Loucy (cell line): ENCODE data around the gene SLC26A11.

Experiments
- H2AFZ ChIP-seq: fragments of 200-600 bp; sonication (generic); 2 replicates; pipeline ENCODE4 v1.6.0; 2016; ENCODE audit warnings: antibody characterized with exemption, mild to moderate bottlenecking, low read length, moderate library complexity
- H3F3A ChIP-seq: fragments of 200-600 bp; 2 replicates; pipeline ENCODE4 v1.6.0; 2016; ENCODE audit warnings: antibody characterized with exemption, low read depth, mild to moderate bottlenecking
- H3K27me3 ChIP-seq: fragments of 200-600 bp; sonication (generic); 2 replicates; pipeline ENCODE4 v1.6.1; 2014; ENCODE audit warnings: low read length, mild to moderate bottlenecking; ENCODE audit not compliant: insufficient read depth, poor library complexity, severe bottlenecking
- H3K36me3 ChIP-seq: fragments of 200-600 bp; sonication (generic); 2 replicates; pipeline ENCODE4 v1.6.1; 2016; ENCODE audit warnings: low read length; ENCODE audit not compliant: insufficient read depth
- H3K4me1 ChIP-seq: fragments of 200-600 bp; sonication (generic); 2 replicates; pipeline ENCODE4 v1.5.1; 2014; ENCODE audit warnings: low read length, mild to moderate bottlenecking; ENCODE audit not compliant: insufficient read depth, poor library complexity, severe bottlenecking
- H3K4me2 ChIP-seq: fragments of 200-600 bp; sonication (generic); 2 replicates; pipeline ENCODE4 v1.6.0; 2014; ENCODE audit warnings: antibody characterized with exemption, low read length, low read depth, mild to moderate bottlenecking; ENCODE audit not compliant: poor library complexity, severe bottlenecking
- H3K4me3 ChIP-seq: fragments of 200-600 bp; sonication (generic); 2 replicates; pipeline ENCODE4 v1.5.1; 2014; ENCODE audit warnings: low read length, mild to moderate bottlenecking, mixed read lengths; ENCODE audit not compliant: poor library complexity, severe bottlenecking
- H3K79me2 ChIP-seq: fragments of 200-600 bp; sonication (generic); 2 replicates; pipeline ENCODE4 v1.6.1; 2014; ENCODE audit warnings: low read length; ENCODE audit not compliant: insufficient read depth
- H3K9ac ChIP-seq: fragments of 200-600 bp; sonication (generic); 2 replicates; pipeline ENCODE4 v1.6.0; 2014; ENCODE audit warnings: mild to moderate bottlenecking, low read depth, low read length, moderate library complexity; ENCODE audit not compliant: poor library complexity, severe bottlenecking
- H3K9me2 ChIP-seq: fragments of 200-600 bp; sonication (generic); replicated peaks from 2 replicates; pipeline ENCODE4 v1.6.1; 2016; ENCODE audit warnings: low read depth, low read length, mixed read lengths
- H3K9me3 ChIP-seq: fragments of 200-600 bp; sonication (generic); 2 replicates; pipeline ENCODE4 v1.6.1; 2014; ENCODE audit warnings: mild to moderate bottlenecking, antibody characterized with exemption, low read length, low read depth; ENCODE audit not compliant: insufficient read depth
- H4K20me1 ChIP-seq: fragments of 200-600 bp; sonication (generic); 2 replicates; pipeline ENCODE4 v1.6.0; 2014; ENCODE audit warnings: antibody characterized with exemption, low read length, mild to moderate bottlenecking; ENCODE audit not compliant: insufficient read depth, poor library complexity, severe bottlenecking
- EZH2phosphoT487 ChIP-seq: fragments of 200-600 bp; IDR thresholded peaks from 2 replicates; pipeline ENCODE4 v1.6.1; 2018; ENCODE audit warnings: antibody characterized with exemption, mild to moderate bottlenecking, moderate library complexity, borderline replicate concordance
- TF ChIP-seq, protein P1 (sequence below): fragments of 200-600 bp; sonication (generic); conservative IDR thresholded peaks from 2 replicates; pipeline ENCODE4 v1.5.1; 2014; ENCODE audit warnings: mild to moderate bottlenecking, antibody characterized with exemption, low read length

SLC26A11 gene

DNA sequence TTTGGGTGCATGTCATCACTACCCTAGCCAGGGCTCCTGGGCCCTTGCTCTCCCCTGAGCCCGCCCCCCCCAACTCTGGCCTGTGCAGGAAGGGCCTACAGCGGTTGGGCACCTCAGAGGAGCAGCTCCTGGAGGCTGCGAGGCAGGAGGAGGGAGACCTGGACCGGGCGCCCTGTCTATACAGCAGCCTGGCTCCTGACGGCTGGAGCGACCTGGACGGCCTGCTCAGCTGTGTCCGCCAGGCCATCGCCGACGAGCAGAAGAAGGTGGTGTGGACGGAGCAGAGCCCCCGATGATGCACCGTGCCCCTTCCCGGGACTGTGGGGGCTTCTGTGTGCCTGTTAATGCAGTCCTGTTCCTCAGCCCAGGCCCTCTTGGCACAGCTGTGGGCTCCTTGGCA is 12.2 kb upstream of the SLC26A11 start:
- H2AFZ ChIP-seq, result no peak overlapping the region
- no peak overlapping the region for H3K4me2 ChIP-seq
- no peak for TF ChIP-seq EZH2phosphoT487
- TF ChIP-seq, protein P1, sequence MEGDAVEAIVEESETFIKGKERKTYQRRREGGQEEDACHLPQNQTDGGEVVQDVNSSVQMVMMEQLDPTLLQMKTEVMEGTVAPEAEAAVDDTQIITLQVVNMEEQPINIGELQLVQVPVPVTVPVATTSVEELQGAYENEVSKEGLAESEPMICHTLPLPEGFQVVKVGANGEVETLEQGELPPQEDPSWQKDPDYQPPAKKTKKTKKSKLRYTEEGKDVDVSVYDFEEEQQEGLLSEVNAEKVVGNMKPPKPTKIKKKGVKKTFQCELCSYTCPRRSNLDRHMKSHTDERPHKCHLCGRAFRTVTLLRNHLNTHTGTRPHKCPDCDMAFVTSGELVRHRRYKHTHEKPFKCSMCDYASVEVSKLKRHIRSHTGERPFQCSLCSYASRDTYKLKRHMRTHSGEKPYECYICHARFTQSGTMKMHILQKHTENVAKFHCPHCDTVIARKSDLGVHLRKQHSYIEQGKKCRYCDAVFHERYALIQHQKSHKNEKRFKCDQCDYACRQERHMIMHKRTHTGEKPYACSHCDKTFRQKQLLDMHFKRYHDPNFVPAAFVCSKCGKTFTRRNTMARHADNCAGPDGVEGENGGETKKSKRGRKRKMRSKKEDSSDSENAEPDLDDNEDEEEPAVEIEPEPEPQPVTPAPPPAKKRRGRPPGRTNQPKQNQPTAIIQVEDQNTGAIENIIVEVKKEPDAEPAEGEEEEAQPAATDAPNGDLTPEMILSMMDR, result no peak
- no peaks in the 10 kb centered on the region for H3K36me3 ChIP-seq
- no peak overlapping the region for H3K4me3 ChIP-seq
- no peaks in the 10 kb centered on the region for H3F3A ChIP-seq
- H4K20me1 ChIP-seq, result no peaks in the 10 kb centered on the region
- no peaks in the 10 kb centered on the region for H3K9me3 ChIP-seq
- H3K9ac ChIP-seq, result no peak overlapping the region
- no peaks in the 10 kb centered on the region for H3K4me1 ChIP-seq
- no peaks in the 10 kb centered on the region for H3K79me2 ChIP-seq
- H3K27me3 ChIP-seq, result no peaks in the 10 kb centered on the region
- no peaks in the 10 kb centered on the region for H3K9me2 ChIP-seq

DNA sequence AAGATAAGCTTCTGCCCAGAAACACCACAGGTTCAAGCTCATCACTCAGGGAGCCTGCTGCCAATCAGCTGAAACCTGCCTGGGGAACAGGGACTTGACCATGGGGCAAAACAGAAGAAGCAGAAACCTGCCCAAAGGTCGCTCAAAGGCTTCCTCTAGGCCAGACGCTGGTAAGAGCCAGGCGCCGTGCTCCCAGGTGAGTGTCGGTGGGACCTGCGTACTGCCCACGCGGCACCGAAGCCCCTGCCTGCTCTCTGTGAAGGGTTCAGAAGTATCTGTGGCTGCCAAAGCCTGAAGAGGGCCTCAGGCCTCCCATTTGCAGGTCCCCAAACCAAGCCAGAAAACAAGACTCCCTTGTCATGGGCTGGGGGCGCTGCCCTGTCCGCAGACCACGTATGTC is 10.5 kb upstream of the SLC26A11 start:
- Histone ChIP-seq H3K36me3 (no peaks in the 10 kb centered on the region), H3K9ac (no peak overlapping the region), H2AFZ (no peak overlapping the region), H3K9me2 (no peaks in the 10 kb centered on the region), H4K20me1 (no peaks in the 10 kb centered on the region), H3K9me3 (no peaks in the 10 kb centered on the region), H3K4me1 (no peaks in the 10 kb centered on the region), H3K27me3 (no peaks in the 10 kb centered on the region), H3K4me2 (no peak overlapping the region), H3K4me3 (no peak overlapping the region), H3F3A (no peaks in the 10 kb centered on the region), H3K79me2 (no peaks in the 10 kb centered on the region)
- TF ChIP-seq, protein P1, result no peak
- TF ChIP-seq EZH2phosphoT487, result no peak

- H2AFZ ChIP-seq, result no peak overlapping the region
- no peak overlapping the region for H3K9ac ChIP-seq
- H3K4me2 ChIP-seq, result no peak overlapping the region
- H3K79me2 ChIP-seq, result no peaks in the 10 kb centered on the region
- no peaks in the 10 kb centered on the region for H3F3A ChIP-seq
- no peaks in the 10 kb centered on the region for H3K4me1 ChIP-seq
- H3K4me3 ChIP-seq, result no peak overlapping the region
- no peak for TF ChIP-seq EZH2phosphoT487
- TF ChIP-seq, protein P1, result no peak
- no peaks in the 10 kb centered on the region for H4K20me1 ChIP-seq
- no peaks in the 10 kb centered on the region for H3K36me3 ChIP-seq
- no peaks in the 10 kb centered on the region for H3K9me3 ChIP-seq
- H3K9me2 ChIP-seq, result no peaks in the 10 kb centered on the region
- no peaks in the 10 kb centered on the region for H3K27me3 ChIP-seq
Measured at GRCh38 chr17:80210348-80211108, 9.7 kb upstream of the SLC26A11 start.
